NCI-H69 (cell line): Measurements from ENCODE around the gene RREB1.

ENCODE experiments used
- DNase-seq: peaks from one replicate; lab custom pipeline; 2025; lab: John Stamatoyannopoulos, UW

The RREB1 gene

DNA sequence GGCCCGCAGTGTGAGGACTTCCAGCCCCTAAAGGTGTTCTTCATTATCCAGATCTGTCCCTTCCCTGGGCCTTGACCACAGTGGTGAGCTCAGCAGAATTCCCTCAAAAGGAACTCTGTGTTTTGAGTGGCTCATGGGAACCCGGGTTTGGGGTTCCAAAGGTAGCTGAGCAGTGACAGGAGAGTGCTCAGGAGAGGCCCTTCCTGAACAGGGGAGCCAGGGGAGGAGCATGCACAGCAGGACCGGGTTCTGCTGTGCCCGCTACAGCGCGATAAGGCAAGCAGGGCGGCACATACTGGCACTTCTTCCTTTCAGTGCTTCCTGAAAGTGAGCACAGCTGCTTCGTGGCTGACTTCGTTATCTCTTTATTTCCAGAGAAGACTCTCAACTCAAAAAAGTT is 117.0 kb downstream of the RREB1 start:
- DNase-seq = no peak

DNA sequence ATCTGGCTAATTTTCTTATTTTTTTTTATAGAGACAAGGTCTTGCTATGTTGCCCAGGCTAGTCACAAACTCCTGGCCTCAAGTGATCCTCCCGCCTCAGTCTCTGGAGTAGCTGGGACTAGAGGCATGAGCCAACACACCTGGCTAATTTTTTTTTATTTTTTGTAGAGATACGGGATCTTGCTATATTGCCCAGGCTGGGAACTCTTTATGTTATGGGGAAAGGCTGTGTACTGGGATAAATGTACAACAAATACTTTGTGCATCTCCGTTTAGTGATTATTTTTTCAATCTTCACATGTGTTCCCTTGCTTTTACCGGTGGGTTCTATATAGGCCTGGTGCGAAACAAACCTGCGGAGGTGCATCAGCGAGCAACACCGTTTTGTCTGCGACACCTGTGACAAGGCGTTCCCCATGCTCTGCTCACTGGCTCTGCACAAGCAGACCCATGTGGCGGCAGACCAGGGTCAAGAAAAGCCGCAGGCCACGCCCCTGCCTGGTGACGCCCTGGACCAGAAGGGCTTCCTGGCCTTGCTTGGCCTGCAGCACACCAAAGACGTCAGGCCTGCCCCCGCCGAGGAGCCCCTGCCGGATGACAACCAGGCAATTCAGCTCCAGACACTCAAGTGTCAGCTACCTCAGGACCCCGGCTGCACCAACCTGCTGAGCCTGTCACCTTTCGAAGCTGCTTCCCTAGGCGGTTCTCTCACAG is 121.1 kb downstream of the RREB1 start:
- no peak for DNase-seq

DNA sequence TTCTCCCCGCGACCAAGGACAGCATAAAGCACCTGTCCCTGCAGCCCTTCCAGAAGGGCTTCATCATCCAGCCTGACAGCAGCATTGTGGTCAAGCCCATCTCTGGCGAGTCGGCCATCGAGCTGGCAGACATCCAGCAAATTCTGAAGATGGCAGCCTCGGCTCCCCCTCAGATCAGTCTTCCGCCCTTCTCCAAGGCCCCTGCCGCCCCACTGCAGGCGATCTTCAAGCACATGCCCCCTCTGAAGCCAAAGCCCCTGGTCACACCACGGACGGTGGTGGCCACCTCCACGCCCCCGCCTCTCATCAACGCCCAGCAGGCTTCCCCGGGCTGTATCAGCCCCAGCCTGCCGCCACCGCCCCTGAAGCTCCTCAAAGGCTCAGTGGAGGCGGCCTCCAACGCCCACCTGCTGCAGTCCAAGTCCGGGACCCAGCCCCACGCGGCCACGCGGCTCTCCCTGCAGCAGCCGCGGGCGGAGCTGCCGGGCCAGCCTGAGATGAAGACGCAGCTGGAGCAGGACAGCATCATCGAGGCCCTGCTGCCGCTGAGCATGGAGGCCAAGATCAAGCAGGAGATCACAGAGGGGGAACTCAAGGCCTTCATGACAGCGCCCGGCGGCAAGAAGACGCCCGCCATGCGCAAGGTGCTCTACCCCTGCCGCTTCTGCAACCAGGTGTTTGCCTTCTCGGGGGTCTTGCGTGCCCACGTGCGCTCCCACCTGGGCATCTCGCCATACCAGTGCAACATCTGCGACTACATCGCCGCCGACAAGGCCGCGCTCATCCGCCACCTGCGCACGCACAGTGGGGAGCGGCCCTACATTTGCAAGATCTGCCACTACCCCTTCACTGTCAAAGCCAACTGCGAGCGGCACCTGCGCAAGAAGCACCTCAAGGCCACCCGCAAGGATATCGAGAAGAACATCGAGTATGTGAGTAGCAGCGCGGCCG is 121.9 kb downstream of the RREB1 start:
- no peak for DNase-seq

- DNase-seq = no peak
Observed at GRCh38 chr6:7230327-7230691, 122.5 kb downstream of the RREB1 start.

GRCh38 chr6:7230956-7231713 is 123.4 kb downstream of the RREB1 start:
- no peak for DNase-seq

GRCh38 chr6:7232351-7232750 is 124.6 kb downstream of the RREB1 start:
- DNase-seq = no peak

GRCh38 chr6:7234547-7234946 is 126.8 kb downstream of the RREB1 start:
- DNase-seq = no peak

- peak; percentile 85 for DNase-seq
Observed at GRCh38 chr6:7235712-7236305, 128.0 kb downstream of the RREB1 start.

GRCh38 chr6:7236306-7237209 is 128.8 kb downstream of the RREB1 start:
- DNase-seq = peak; percentile 63

DNA sequence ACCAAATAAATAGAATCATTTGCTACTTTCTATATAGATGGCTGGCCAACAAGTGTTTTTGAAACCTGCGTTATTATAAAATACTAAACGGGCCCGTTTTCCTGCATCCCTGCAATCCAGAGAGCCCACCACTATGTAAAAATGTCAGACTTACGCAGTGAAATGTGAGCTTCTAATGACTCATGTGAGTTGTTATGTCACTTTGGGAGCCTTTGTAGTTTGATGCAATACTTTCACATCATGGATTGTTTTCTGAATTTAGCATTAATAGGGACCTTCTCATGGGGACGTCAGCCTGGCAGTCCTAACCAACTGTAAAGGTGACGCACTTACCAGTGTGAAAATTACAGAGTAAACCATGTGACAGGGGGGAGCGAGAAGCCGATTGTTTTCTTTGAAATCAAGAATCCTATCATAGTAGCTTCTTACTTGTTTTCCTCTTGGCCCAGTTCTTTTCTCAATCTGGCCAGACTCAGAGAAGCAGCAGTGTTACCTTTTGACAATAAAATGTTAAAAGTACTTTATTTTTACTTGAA is 130.0 kb downstream of the RREB1 start:
- no peak for DNase-seq

GRCh38 chr6:7238526-7238899 is 130.8 kb downstream of the RREB1 start:
- DNase-seq = no peak

GRCh38 chr6:7238900-7239589 is 131.3 kb downstream of the RREB1 start:
- peak; percentile 97 for DNase-seq

GRCh38 chr6:7239590-7239948 is 131.8 kb downstream of the RREB1 start:
- no peak for DNase-seq

- no peak for DNase-seq
Observed at GRCh38 chr6:7240351-7240750, 132.6 kb downstream of the RREB1 start.

GRCh38 chr6:7241160-7241559 is 133.4 kb downstream of the RREB1 start:
- no peak for DNase-seq

DNA sequence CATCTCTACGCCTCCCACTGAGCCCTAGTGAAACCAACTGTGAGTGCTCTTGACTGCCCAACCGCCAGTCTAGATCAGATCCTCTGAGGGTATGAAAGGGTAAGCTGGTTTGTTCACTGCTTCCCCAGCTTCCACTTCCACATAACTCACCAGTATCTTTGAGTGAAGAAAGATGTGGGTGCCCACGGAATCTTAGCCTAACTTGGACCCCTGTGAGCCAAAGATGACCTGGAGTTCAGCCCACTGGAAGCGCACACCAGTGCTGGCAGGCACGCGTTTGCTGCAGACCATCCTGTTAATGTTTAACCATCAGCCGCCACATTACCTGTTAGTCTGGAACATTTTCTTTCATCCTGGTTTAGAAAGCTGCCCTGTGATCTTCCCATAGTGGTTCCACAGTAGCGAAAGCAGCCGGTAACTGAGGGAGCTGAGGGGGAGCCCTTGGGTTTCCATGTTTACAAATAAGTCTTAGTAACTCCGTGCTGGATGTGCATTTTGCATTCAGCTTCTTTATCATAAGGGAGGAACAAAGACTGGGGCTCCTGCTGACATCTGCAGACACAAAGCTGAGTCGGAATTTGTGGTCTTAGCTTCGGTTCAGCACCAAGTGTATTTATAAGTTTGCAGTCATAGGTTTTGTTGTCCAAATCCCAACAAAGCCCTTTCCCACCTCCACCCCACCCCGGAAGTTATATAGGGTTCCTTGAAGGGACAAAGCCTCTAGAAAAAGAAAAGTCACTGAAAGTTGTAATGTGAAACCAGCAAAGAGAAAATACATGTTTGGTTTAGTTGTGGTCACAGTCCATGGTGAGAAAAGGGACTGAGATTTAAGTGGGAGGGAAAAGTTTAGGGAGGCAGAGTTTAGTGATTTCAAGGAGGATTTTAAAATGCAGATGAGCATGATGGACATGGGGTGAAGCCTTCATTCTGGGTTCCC is 134.2 kb downstream of the RREB1 start:
- DNase-seq = no peak

GRCh38 chr6:7242835-7243178 is 135.0 kb downstream of the RREB1 start:
- no peak for DNase-seq

- DNase-seq = peak; percentile 80
Observed at GRCh38 chr6:7243179-7243981, 135.6 kb downstream of the RREB1 start.
